ENCODE results near the gene POP5. TPM values are rescaled to one million over a fixed set of nuclear protein-coding genes. Genes with fewer than 3 reads are reported as not detected.

POP5 gene
- total RNA-seq, 1 donor from 2014 or later = 49.7 TPM

GRCh38 chr12:120546050-120546386 is 35.2 kb downstream of the POP5 start:
- H3K4me3 Mint-ChIP-seq = no peak overlapping the region
- no peak for DNase-seq (ENCODE audit: low read depth, low spot score)
- no peaks in the 10 kb centered on the region for H3K4me1 Mint-ChIP-seq
- no peak overlapping the region for H3K27ac Mint-ChIP-seq (ENCODE audit: unreplicated experiment)
- H3K27me3 Mint-ChIP-seq (ENCODE audit: low read depth) = no peaks in the 10 kb centered on the region
- H3K36me3 Mint-ChIP-seq (ENCODE audit: low read depth) = peaks cover 2% of the 10 kb centered on the region
- TF ChIP-seq, protein P1, sequence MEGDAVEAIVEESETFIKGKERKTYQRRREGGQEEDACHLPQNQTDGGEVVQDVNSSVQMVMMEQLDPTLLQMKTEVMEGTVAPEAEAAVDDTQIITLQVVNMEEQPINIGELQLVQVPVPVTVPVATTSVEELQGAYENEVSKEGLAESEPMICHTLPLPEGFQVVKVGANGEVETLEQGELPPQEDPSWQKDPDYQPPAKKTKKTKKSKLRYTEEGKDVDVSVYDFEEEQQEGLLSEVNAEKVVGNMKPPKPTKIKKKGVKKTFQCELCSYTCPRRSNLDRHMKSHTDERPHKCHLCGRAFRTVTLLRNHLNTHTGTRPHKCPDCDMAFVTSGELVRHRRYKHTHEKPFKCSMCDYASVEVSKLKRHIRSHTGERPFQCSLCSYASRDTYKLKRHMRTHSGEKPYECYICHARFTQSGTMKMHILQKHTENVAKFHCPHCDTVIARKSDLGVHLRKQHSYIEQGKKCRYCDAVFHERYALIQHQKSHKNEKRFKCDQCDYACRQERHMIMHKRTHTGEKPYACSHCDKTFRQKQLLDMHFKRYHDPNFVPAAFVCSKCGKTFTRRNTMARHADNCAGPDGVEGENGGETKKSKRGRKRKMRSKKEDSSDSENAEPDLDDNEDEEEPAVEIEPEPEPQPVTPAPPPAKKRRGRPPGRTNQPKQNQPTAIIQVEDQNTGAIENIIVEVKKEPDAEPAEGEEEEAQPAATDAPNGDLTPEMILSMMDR (conservative IDR thresholded peaks at IDR 0.05) = no peak
- no peaks in the 10 kb centered on the region for H3K9me3 Mint-ChIP-seq

DNA sequence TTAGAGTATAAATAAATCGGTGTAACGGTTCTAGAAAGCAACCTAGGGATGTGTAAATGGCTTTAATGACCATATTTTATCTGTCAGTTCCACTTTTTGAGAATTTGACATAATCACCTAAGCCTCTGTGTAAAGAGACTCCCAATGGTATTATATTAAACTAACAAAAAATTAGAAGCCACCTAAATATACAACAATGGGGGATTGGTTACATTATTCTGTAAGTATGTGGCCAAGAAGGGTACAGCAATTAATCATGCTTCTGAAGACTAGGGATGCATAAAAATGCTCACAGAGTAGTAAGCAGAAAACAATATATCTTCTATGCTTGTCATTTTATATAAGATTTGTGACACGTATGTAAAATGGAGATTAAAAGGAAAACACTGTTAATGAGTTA is 36.5 kb downstream of the POP5 start:
- H3K4me1 Mint-ChIP-seq = no peaks in the 10 kb centered on the region
- TF ChIP-seq, protein P1 (conservative IDR thresholded peaks at IDR 0.05) = no peak
- H3K4me3 Mint-ChIP-seq = no peak overlapping the region
- no peak overlapping the region for H3K27ac Mint-ChIP-seq (ENCODE audit: unreplicated experiment)
- H3K36me3 Mint-ChIP-seq (ENCODE audit: low read depth) = peaks cover 2% of the 10 kb centered on the region
- no peaks in the 10 kb centered on the region for H3K27me3 Mint-ChIP-seq (ENCODE audit: low read depth)
- DNase-seq (ENCODE audit: low read depth, low spot score) = no peak
- H3K9me3 Mint-ChIP-seq = no peaks in the 10 kb centered on the region

DNA sequence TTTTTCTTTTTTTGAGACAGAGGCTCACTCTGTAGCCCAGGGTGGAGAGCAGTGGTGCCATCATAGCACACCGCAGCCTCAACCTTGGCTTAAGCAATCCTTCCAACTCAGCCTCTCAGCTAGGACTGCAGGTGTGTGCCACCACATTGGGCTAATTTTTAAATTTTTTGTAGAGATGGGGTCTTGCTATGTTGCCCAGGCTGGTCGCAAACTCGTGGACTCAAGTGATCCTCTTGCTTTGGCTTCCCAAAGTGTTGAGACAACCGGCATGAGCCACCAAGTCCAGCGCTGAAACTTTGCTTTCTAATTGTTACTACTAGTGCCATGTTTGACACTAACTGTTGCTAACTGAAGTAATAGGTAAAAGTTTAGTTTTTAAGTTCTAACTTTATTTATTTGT is 39.0 kb downstream of the POP5 start:
- peaks cover 2% of the 10 kb centered on the region for H3K36me3 Mint-ChIP-seq (ENCODE audit: low read depth)
- peaks cover 22% of the 10 kb centered on the region for H3K4me1 Mint-ChIP-seq
- DNase-seq (ENCODE audit: low read depth, low spot score) = no peak
- H3K9me3 Mint-ChIP-seq = no peaks in the 10 kb centered on the region
- no peak overlapping the region for H3K4me3 Mint-ChIP-seq
- TF ChIP-seq, protein P1 (conservative IDR thresholded peaks at IDR 0.05) = no peak
- H3K27ac Mint-ChIP-seq (ENCODE audit: unreplicated experiment) = no peak overlapping the region
- no peaks in the 10 kb centered on the region for H3K27me3 Mint-ChIP-seq (ENCODE audit: low read depth)

- no peak for DNase-seq (ENCODE audit: low read depth, low spot score)
- Mint-ChIP-seq H3K4me1 (peaks cover 38% of the 10 kb centered on the region), H3K36me3 (ENCODE audit: low read depth) (no peaks in the 10 kb centered on the region), H3K27me3 (ENCODE audit: low read depth) (no peaks in the 10 kb centered on the region), H3K4me3 (peak overlapping the region; percentile 6), H3K27ac (ENCODE audit: unreplicated experiment) (no peak overlapping the region), H3K9me3 (no peaks in the 10 kb centered on the region)
- TF ChIP-seq, protein P1 (conservative IDR thresholded peaks at IDR 0.05) = no peak
Observed at GRCh38 chr12:120540445-120540844, 40.8 kb downstream of the POP5 start.

- no peaks in the 10 kb centered on the region for H3K36me3 Mint-ChIP-seq (ENCODE audit: low read depth)
- H3K4me3 Mint-ChIP-seq = no peak overlapping the region
- no peaks in the 10 kb centered on the region for H3K9me3 Mint-ChIP-seq
- DNase-seq (ENCODE audit: low read depth, low spot score) = no peak
- no peaks in the 10 kb centered on the region for H3K27me3 Mint-ChIP-seq (ENCODE audit: low read depth)
- no peak overlapping the region for H3K27ac Mint-ChIP-seq (ENCODE audit: unreplicated experiment)
- TF ChIP-seq, protein P1 (conservative IDR thresholded peaks at IDR 0.05) = no peak
- H3K4me1 Mint-ChIP-seq = peaks cover 42% of the 10 kb centered on the region
Observed at GRCh38 chr12:120539303-120539702, 41.9 kb downstream of the POP5 start.

All from neural crest cell (in vitro differentiated cells).